CD4-positive, alpha-beta T cell treated with Interleukin-4 for 4 hours (primary cell): ENCODE results near the gene C10orf90.

Experiments
- DNase-seq: peaks from one replicate; pipeline ENCODE4 v3.0.0-alpha.2; 2020

The C10orf90 gene

GRCh38 chr10:126409821-126410220, 260.7 kb downstream of the C10orf90 start:
- no peak for DNase-seq

- no peak for DNase-seq
These were observed 261.4 kb downstream of the C10orf90 start for GRCh38 chr10:126408953-126409641.

GRCh38 chr10:126407831-126408230, 262.7 kb downstream of the C10orf90 start:
- DNase-seq, result no peak

- DNase-seq, result no peak
These were observed 265.2 kb downstream of the C10orf90 start for GRCh38 chr10:126405239-126405775.

GRCh38 chr10:126402721-126403695, 267.5 kb downstream of the C10orf90 start:
- DNase-seq, result no peak

- no peak for DNase-seq
These were observed 269.9 kb downstream of the C10orf90 start for GRCh38 chr10:126400641-126401040.

GRCh38 chr10:126398924-126399323, 271.6 kb downstream of the C10orf90 start:
- DNase-seq, result no peak

GRCh38 chr10:126398383-126398743, 272.1 kb downstream of the C10orf90 start:
- no peak for DNase-seq

GRCh38 chr10:126397640-126398382, 272.7 kb downstream of the C10orf90 start:
- DNase-seq, result no peak

- DNase-seq, result no peak
These were observed 273.3 kb downstream of the C10orf90 start for GRCh38 chr10:126397156-126397555.

- DNase-seq, result no peak
These were observed 275.5 kb downstream of the C10orf90 start for GRCh38 chr10:126394948-126395347.

GRCh38 chr10:126393076-126393475, 277.4 kb downstream of the C10orf90 start:
- no peak for DNase-seq

GRCh38 chr10:126392469-126392868, 278.0 kb downstream of the C10orf90 start:
- no peak for DNase-seq

GRCh38 chr10:126392068-126392467, 278.4 kb downstream of the C10orf90 start:
- no peak for DNase-seq

GRCh38 chr10:126391192-126391885, 279.2 kb downstream of the C10orf90 start:
- no peak for DNase-seq

- no peak for DNase-seq
These were observed 280.2 kb downstream of the C10orf90 start for GRCh38 chr10:126390324-126390723.

GRCh38 chr10:126387931-126388911, 282.3 kb downstream of the C10orf90 start, which contains the start of gene ADAM12:
ADAM12 (minus strand) TSS chr10:126388477; CDS start chr10:126388145, 332 bp downstream.
- no peak for DNase-seq

- DNase-seq, result peak; percentile 1
These were observed 283.2 kb downstream of the C10orf90 start for GRCh38 chr10:126387041-126387921.

GRCh38 chr10:126384269-126384873, 286.1 kb downstream of the C10orf90 start:
- no peak for DNase-seq
